ENCODE results near the gene CYTH4. TPM values are rescaled to one million over a fixed set of nuclear protein-coding genes. Genes with fewer than 3 reads are reported as not detected.

Gene CYTH4
- polyA plus RNA-seq, 1 experiment: not detected

DNA sequence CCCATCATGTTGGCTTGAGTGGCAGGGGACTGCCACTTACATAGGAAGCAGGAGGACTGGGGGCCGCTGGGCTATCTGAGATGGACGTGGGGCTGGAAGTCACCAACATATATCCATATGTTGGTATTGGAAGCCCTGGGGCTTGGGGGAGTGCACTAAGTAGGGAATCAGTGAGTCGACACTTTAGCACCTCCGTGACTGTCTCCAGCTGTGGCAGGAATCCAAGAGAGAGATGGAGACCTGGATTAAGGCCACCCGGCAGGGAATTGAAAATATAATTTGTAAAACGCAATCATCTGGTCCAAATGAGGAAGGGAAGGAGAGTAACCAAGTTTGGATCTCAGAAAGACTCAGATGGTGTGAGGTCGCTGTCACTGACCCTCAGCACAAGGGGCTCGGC, 76.6 kb downstream of the CYTH4 start:
- ChIA-PET CTCF (interaction anchor here (1.0 to 2.0 kb wide), 2 partner anchors 12 to 19 kb away, joined by 3 to 6 read pairs; no protein-coding TSS in a partner anchor), POLR2A (no interaction called here)
- Histone ChIP-seq H3K36me3 (ENCODE audit: control insufficient read depth, insufficient read depth, low read length) (no peaks in the 10 kb centered on the region), H3K4me3 (ENCODE audit: low read depth, low read length) (no peak overlapping the region), H3K27me3 (ENCODE audit: control insufficient read depth, insufficient read depth, low read length) (peaks cover 5% of the 10 kb centered on the region)
- TF ChIP-seq, protein P1, sequence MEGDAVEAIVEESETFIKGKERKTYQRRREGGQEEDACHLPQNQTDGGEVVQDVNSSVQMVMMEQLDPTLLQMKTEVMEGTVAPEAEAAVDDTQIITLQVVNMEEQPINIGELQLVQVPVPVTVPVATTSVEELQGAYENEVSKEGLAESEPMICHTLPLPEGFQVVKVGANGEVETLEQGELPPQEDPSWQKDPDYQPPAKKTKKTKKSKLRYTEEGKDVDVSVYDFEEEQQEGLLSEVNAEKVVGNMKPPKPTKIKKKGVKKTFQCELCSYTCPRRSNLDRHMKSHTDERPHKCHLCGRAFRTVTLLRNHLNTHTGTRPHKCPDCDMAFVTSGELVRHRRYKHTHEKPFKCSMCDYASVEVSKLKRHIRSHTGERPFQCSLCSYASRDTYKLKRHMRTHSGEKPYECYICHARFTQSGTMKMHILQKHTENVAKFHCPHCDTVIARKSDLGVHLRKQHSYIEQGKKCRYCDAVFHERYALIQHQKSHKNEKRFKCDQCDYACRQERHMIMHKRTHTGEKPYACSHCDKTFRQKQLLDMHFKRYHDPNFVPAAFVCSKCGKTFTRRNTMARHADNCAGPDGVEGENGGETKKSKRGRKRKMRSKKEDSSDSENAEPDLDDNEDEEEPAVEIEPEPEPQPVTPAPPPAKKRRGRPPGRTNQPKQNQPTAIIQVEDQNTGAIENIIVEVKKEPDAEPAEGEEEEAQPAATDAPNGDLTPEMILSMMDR (IDR thresholded peaks at IDR 0.05; ENCODE audit: insufficient read depth, low read depth, low read length): no peak
- DNase-seq (ENCODE audit: low read depth): no peak

DNA sequence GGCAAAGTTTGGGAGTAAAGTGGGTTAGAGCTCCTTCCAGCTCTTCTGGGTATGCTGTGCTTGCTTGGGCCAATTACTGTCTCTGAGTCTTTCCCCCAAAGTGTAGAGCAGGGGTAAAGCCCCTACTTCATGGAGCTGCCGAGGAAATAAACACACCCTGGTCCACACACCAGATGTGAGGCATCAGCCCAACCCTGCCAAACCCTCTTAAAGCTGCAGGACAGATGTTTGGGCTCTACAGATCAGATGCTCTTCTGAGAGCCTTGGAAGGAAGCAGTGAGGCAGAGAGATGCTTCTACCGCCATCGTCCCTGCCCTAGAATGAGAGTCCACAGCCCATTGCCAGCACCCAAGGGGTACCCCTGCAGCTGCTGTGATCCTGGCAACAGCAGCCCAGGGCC, 80.3 kb downstream of the CYTH4 start:
- H3K27me3 ChIP-seq (ENCODE audit: control insufficient read depth, insufficient read depth, low read length): peaks cover 2% of the 10 kb centered on the region; the same call in 1 of the 2 replicates
- TF ChIP-seq, protein P1 (IDR thresholded peaks at IDR 0.05; ENCODE audit: insufficient read depth, low read depth, low read length): no peak
- ChIA-PET POLR2A (no interaction called here), CTCF (no interaction called here)
- no peak overlapping the region for H3K4me3 ChIP-seq (ENCODE audit: low read depth, low read length)
- H3K36me3 ChIP-seq (ENCODE audit: control insufficient read depth, insufficient read depth, low read length): no peaks in the 10 kb centered on the region
- no peak for DNase-seq (ENCODE audit: low read depth)

- Histone ChIP-seq H3K36me3 (ENCODE audit: control insufficient read depth, insufficient read depth, low read length) (no peaks in the 10 kb centered on the region), H3K4me3 (ENCODE audit: low read depth, low read length) (no peak overlapping the region), H3K27me3 (ENCODE audit: control insufficient read depth, insufficient read depth, low read length) (peaks cover 2% of the 10 kb centered on the region; the same call in 1 of the 2 replicates)
- ChIA-PET CTCF (no interaction called here), POLR2A (no interaction called here)
- TF ChIP-seq, protein P1 (IDR thresholded peaks at IDR 0.05; ENCODE audit: insufficient read depth, low read depth, low read length): no peak
- no peak for DNase-seq (ENCODE audit: low read depth)
Measured at GRCh38 chr22:37363261-37363992, 81.1 kb downstream of the CYTH4 start.

Other genes with a start within 250 kb of the CYTH4 start
- 19.1 and 36.3 TPM in 2 replicates for gene KCTD17, start 230.8 kb upstream of the CYTH4 start, polyA plus RNA-seq (2011; rRNA removed)
- gene TMPRSS6, start 172.8 kb upstream of the CYTH4 start, polyA plus RNA-seq (2011; rRNA removed): not detected in 2 replicates
- gene IL2RB, start 132.6 kb upstream of the CYTH4 start, polyA plus RNA-seq (2011; rRNA removed): 0.22 and 0.37 TPM in 2 replicates
- 11.8 and 19.3 TPM in 2 replicates for gene C1QTNF6, start 94.3 kb upstream of the CYTH4 start, polyA plus RNA-seq (2011; rRNA removed)
- gene SSTR3, start 70.0 kb upstream of the CYTH4 start, polyA plus RNA-seq (2011; rRNA removed): not detected in 2 replicates
- 13.7 and 25.7 TPM in 2 replicates for gene RAC2, start 38.2 kb upstream of the CYTH4 start, polyA plus RNA-seq (2011; rRNA removed)
- 0.34 and 0.39 TPM in 2 replicates for gene ELFN2, start 145.0 kb downstream of the CYTH4 start, polyA plus RNA-seq (2011; rRNA removed)
- not detected in 2 replicates for gene MFNG, start 203.9 kb downstream of the CYTH4 start, polyA plus RNA-seq (2011; rRNA removed)
- gene CARD10, start 236.9 kb downstream of the CYTH4 start, polyA plus RNA-seq (2011; rRNA removed): 2.3 and 4.5 TPM in 2 replicates